ENCODE measurements around the gene PDXDC1. TPM values are rescaled to one million over a fixed set of nuclear protein-coding genes. Genes with fewer than 3 reads are reported as not detected.
"Not testable (repeated sequence)": the region's sequence is repeated elsewhere in the genome, so short reads cannot be mapped to it uniquely, and the experiment has no call there.

The PDXDC1 gene
- total RNA-seq, 2 experiments from 2014 or later = 52.6 to 53.9 TPM

- H3K27ac Mint-ChIP-seq = no peak overlapping the region
- H3K9me3 Mint-ChIP-seq = no peaks in the 10 kb centered on the region
- H3K4me3 Mint-ChIP-seq = no peak overlapping the region
- no peaks in the 10 kb centered on the region for H3K27me3 Mint-ChIP-seq (ENCODE audit: low read depth)
- H3K4me1 Mint-ChIP-seq (ENCODE audit: low read depth) = no peaks in the 10 kb centered on the region
- CTCF ChIA-PET = no interaction called here
- H3K36me3 Mint-ChIP-seq (ENCODE audit: low read depth) = peaks cover 20% of the 10 kb centered on the region
- DNase-seq = no peak
- intact Hi-C loops (cut with micrococcal nuclease) = no loop called here
Observed at GRCh38 chr16:15037745-15038144, 62.9 kb downstream of the PDXDC1 start.

- Mint-ChIP-seq H3K27ac (no peak overlapping the region), H3K27me3 (ENCODE audit: low read depth) (no peaks in the 10 kb centered on the region), H3K4me1 (ENCODE audit: low read depth) (no peaks in the 10 kb centered on the region), H3K4me3 (no peak overlapping the region), H3K9me3 (no peaks in the 10 kb centered on the region), H3K36me3 (ENCODE audit: low read depth) (peaks cover 18% of the 10 kb centered on the region)
- intact Hi-C loops (cut with micrococcal nuclease) = no loop called here
- no peak for DNase-seq
- CTCF ChIA-PET = no interaction called here
Observed at GRCh38 chr16:15038689-15039088, 63.9 kb downstream of the PDXDC1 start.

- intact Hi-C loops (cut with micrococcal nuclease) = no loop called here
- H3K27ac Mint-ChIP-seq = no peak overlapping the region
- H3K27me3 Mint-ChIP-seq (ENCODE audit: low read depth) = no peaks in the 10 kb centered on the region
- no peak for DNase-seq
- H3K4me3 Mint-ChIP-seq = no peak overlapping the region
- peaks cover 15% of the 10 kb centered on the region for H3K36me3 Mint-ChIP-seq (ENCODE audit: low read depth)
- CTCF ChIA-PET = no interaction called here
- H3K4me1 Mint-ChIP-seq (ENCODE audit: low read depth) = no peaks in the 10 kb centered on the region
- no peaks in the 10 kb centered on the region for H3K9me3 Mint-ChIP-seq
Observed at GRCh38 chr16:15041271-15042004, 66.6 kb downstream of the PDXDC1 start.

- Mint-ChIP-seq H3K4me1 (ENCODE audit: low read depth) (no peaks in the 10 kb centered on the region), H3K9me3 (no peaks in the 10 kb centered on the region), H3K36me3 (ENCODE audit: low read depth) (peaks cover 14% of the 10 kb centered on the region), H3K27ac (no peak overlapping the region), H3K4me3 (no peak overlapping the region), H3K27me3 (ENCODE audit: low read depth) (no peaks in the 10 kb centered on the region)
- intact Hi-C loops (cut with micrococcal nuclease) = no loop called here
- DNase-seq = no peak
- CTCF ChIA-PET = interaction anchor here (1.3 kb wide), 1 partner anchor 19 kb away, joined by 3 read pairs; no protein-coding TSS in a partner anchor
Observed at GRCh38 chr16:15043344-15043743, 68.5 kb downstream of the PDXDC1 start.

- H3K36me3 Mint-ChIP-seq (ENCODE audit: low read depth) = peaks cover 10% of the 10 kb centered on the region
- CTCF ChIA-PET = interaction anchor here (1.3 kb wide), 1 partner anchor 18 kb away, joined by 3 read pairs; no protein-coding TSS in a partner anchor
- H3K9me3 Mint-ChIP-seq = no peaks in the 10 kb centered on the region
- no peaks in the 10 kb centered on the region for H3K27me3 Mint-ChIP-seq (ENCODE audit: low read depth)
- intact Hi-C loops (cut with micrococcal nuclease) = no loop called here
- no peak overlapping the region for H3K4me3 Mint-ChIP-seq
- no peaks in the 10 kb centered on the region for H3K4me1 Mint-ChIP-seq (ENCODE audit: low read depth)
- no peak overlapping the region for H3K27ac Mint-ChIP-seq
- DNase-seq = no peak
Observed at GRCh38 chr16:15044286-15044685, 69.5 kb downstream of the PDXDC1 start.

GRCh38 chr16:15045270-15045669 lies 70.4 kb downstream of the PDXDC1 start:
- DNase-seq; H3K36me3 Mint-ChIP-seq (ENCODE audit: low read depth); H3K4me3 Mint-ChIP-seq; H3K4me1 Mint-ChIP-seq (ENCODE audit: low read depth); H3K27ac Mint-ChIP-seq; H3K9me3 Mint-ChIP-seq; H3K27me3 Mint-ChIP-seq (ENCODE audit: low read depth); CTCF ChIA-PET; intact Hi-C loops (cut with micrococcal nuclease): not testable (repeated sequence)

- Mint-ChIP-seq H3K4me3 (no peak overlapping the region), H3K27me3 (ENCODE audit: low read depth) (no peaks in the 10 kb centered on the region), H3K9me3 (no peaks in the 10 kb centered on the region), H3K4me1 (ENCODE audit: low read depth) (peaks cover 3% of the 10 kb centered on the region), H3K27ac (no peak overlapping the region), H3K36me3 (ENCODE audit: low read depth) (peaks cover 4% of the 10 kb centered on the region)
- CTCF ChIA-PET = no interaction called here
- intact Hi-C loops (cut with micrococcal nuclease) = no loop called here
- DNase-seq = no peak
Observed at GRCh38 chr16:15046692-15047376, 72.0 kb downstream of the PDXDC1 start.

GRCh38 chr16:15049581-15050180 lies 74.9 kb downstream of the PDXDC1 start:
- peaks cover 3% of the 10 kb centered on the region for H3K36me3 Mint-ChIP-seq (ENCODE audit: low read depth)
- H3K27ac Mint-ChIP-seq = no peak overlapping the region
- intact Hi-C loops (cut with micrococcal nuclease) = no loop called here
- no peaks in the 10 kb centered on the region for H3K9me3 Mint-ChIP-seq
- peaks cover 14% of the 10 kb centered on the region for H3K4me1 Mint-ChIP-seq (ENCODE audit: low read depth)
- no peak overlapping the region for H3K4me3 Mint-ChIP-seq
- no peaks in the 10 kb centered on the region for H3K27me3 Mint-ChIP-seq (ENCODE audit: low read depth)
- DNase-seq = no peak
- CTCF ChIA-PET = no interaction called here

GRCh38 chr16:15050440-15050839 lies 75.6 kb downstream of the PDXDC1 start:
- H3K4me3 Mint-ChIP-seq; DNase-seq; intact Hi-C loops (cut with micrococcal nuclease); H3K27ac Mint-ChIP-seq; H3K9me3 Mint-ChIP-seq; H3K27me3 Mint-ChIP-seq (ENCODE audit: low read depth); CTCF ChIA-PET; H3K36me3 Mint-ChIP-seq (ENCODE audit: low read depth): not testable (repeated sequence)
- H3K4me1 Mint-ChIP-seq (ENCODE audit: low read depth) = peaks cover 18% of the 10 kb centered on the region

GRCh38 chr16:15051387-15051951 lies 76.6 kb downstream of the PDXDC1 start:
- Mint-ChIP-seq H3K4me1 (ENCODE audit: low read depth) (peaks cover 20% of the 10 kb centered on the region), H3K36me3 (ENCODE audit: low read depth) (peaks cover 3% of the 10 kb centered on the region), H3K27me3 (ENCODE audit: low read depth) (no peaks in the 10 kb centered on the region), H3K4me3 (no peak overlapping the region), H3K9me3 (no peaks in the 10 kb centered on the region), H3K27ac (no peak overlapping the region)
- no peak for DNase-seq
- intact Hi-C loops (cut with micrococcal nuclease) = no loop called here
- CTCF ChIA-PET = no interaction called here

GRCh38 chr16:15052747-15053476 lies 78.1 kb downstream of the PDXDC1 start:
- H3K36me3 Mint-ChIP-seq (ENCODE audit: low read depth) = no peaks in the 10 kb centered on the region
- H3K4me1 Mint-ChIP-seq (ENCODE audit: low read depth) = peaks cover 20% of the 10 kb centered on the region
- H3K27ac Mint-ChIP-seq = no peak overlapping the region
- H3K4me3 Mint-ChIP-seq = no peak overlapping the region
- CTCF ChIA-PET = no interaction called here
- H3K27me3 Mint-ChIP-seq (ENCODE audit: low read depth) = no peaks in the 10 kb centered on the region
- intact Hi-C loops (cut with micrococcal nuclease) = no loop called here
- no peaks in the 10 kb centered on the region for H3K9me3 Mint-ChIP-seq
- DNase-seq = no peak

- CTCF ChIA-PET = no interaction called here
- intact Hi-C loops (cut with micrococcal nuclease) = no loop called here
- Mint-ChIP-seq H3K4me3 (no peak overlapping the region), H3K4me1 (ENCODE audit: low read depth) (peaks cover 20% of the 10 kb centered on the region), H3K9me3 (no peaks in the 10 kb centered on the region), H3K36me3 (ENCODE audit: low read depth) (peaks cover 1% of the 10 kb centered on the region), H3K27ac (no peak overlapping the region), H3K27me3 (ENCODE audit: low read depth) (no peaks in the 10 kb centered on the region)
- DNase-seq = no peak
Observed at GRCh38 chr16:15053904-15054303, 79.1 kb downstream of the PDXDC1 start.

All from activated naive CD4-positive, alpha-beta T cell treated with anti-CD3 and anti-CD28 coated beads for 36 hours (primary cell).